Effector memory CD4-positive, alpha-beta T cell (primary cell): ENCODE measurements around the gene NOG.

Source experiments
- DNase-seq, 3 donors: peaks; one replicate each; pipeline ENCODE4 v3.0.0-alpha.2; 2020
- H3K27ac ChIP-seq: 2 replicates; pipeline ENCODE4 v1.7.0; 2013; ENCODE audit warnings: mild to moderate bottlenecking, low read length, moderate library complexity; ENCODE audit not compliant: insufficient read depth, poor library complexity, severe bottlenecking
- H3K27me3 ChIP-seq: replicated peaks from 2 replicates; pipeline ENCODE4 v1.7.0; 2013; ENCODE audit warnings: mild to moderate bottlenecking, low read length; ENCODE audit not compliant: insufficient read depth, control insufficient read depth, poor library complexity, severe bottlenecking
- H3K36me3 ChIP-seq: 2 replicates; pipeline ENCODE4 v1.7.0; 2013; ENCODE audit warnings: mild to moderate bottlenecking, low read length, moderate library complexity; ENCODE audit not compliant: control insufficient read depth, insufficient read depth
- H3K4me1 ChIP-seq: 2 replicates; pipeline ENCODE4 v1.7.0; 2013; ENCODE audit warnings: low read length, mild to moderate bottlenecking; ENCODE audit not compliant: control insufficient read depth, insufficient read depth, poor library complexity, severe bottlenecking
- H3K4me3 ChIP-seq: 2 replicates; pipeline ENCODE4 v1.7.0; 2013; ENCODE audit warnings: low read length, low read depth, mild to moderate bottlenecking; ENCODE audit not compliant: insufficient read depth, poor library complexity, severe bottlenecking
- H3K9me3 ChIP-seq: 2 replicates; pipeline ENCODE4 v1.7.0; 2013; ENCODE audit warnings: mild to moderate bottlenecking, low read length, moderate library complexity; ENCODE audit not compliant: control insufficient read depth

NOG gene

GRCh38 chr17:56577843-56578204 is 15.7 kb upstream of the NOG start:
- no peak overlapping the region for H3K27ac ChIP-seq
- H3K36me3 ChIP-seq = no peaks in the 10 kb centered on the region
- no peaks in the 10 kb centered on the region for H3K27me3 ChIP-seq
- DNase-seq = no peak
- no peaks in the 10 kb centered on the region for H3K4me1 ChIP-seq
- H3K9me3 ChIP-seq = no peaks in the 10 kb centered on the region
- no peak overlapping the region for H3K4me3 ChIP-seq

DNA sequence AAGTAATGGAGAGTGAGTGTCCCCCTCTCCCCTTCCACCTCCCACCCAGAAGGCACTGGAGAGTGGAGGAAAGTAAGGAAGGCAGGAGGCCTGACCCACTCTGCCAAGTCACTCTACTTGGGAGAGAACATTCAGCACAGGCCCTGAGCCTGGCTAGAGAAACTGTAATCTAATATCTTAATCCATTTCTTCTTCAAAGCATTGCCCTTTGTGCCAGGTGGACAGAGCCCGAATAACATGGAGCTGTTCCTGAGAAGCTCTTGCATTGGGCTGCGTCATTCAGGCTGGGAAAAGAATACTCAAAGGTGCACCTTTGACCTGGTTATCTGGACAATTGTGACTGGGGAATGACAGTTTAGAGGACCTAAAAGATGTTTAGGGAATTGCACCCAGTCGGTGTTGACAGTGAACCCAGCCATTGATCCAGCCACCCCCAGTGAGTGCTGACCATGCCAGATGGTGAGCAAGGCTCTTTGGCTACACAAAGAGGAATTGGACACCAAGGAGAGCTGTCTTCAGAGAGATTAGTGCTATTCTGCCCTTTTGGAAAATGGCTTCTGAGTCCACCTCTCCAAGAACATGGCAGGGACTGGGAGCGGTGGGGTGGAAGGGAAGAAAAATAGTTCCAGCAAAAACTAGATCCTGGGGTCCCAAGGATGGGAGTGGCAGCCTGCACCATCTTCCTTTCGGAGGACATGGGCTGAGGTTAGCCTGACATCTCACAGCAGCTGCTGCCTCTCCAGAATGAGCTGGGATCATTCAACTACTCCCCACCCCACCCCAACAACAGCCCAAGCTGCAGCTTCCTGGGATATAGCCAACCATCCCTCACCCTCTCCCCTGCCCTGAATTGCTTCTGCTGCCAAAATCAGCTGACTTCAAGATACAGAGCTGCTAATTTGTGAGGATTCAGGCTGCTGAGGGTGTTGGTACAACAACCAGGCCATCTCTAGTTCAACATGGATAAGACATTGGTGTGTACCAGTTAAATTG is 11.6 kb upstream of the NOG start:
- H3K4me1 ChIP-seq = no peaks in the 10 kb centered on the region
- no peaks in the 10 kb centered on the region for H3K9me3 ChIP-seq
- no peaks in the 10 kb centered on the region for H3K36me3 ChIP-seq
- H3K27me3 ChIP-seq = no peaks in the 10 kb centered on the region
- DNase-seq = no peak
- no peak overlapping the region for H3K27ac ChIP-seq
- H3K4me3 ChIP-seq = no peak overlapping the region

DNA sequence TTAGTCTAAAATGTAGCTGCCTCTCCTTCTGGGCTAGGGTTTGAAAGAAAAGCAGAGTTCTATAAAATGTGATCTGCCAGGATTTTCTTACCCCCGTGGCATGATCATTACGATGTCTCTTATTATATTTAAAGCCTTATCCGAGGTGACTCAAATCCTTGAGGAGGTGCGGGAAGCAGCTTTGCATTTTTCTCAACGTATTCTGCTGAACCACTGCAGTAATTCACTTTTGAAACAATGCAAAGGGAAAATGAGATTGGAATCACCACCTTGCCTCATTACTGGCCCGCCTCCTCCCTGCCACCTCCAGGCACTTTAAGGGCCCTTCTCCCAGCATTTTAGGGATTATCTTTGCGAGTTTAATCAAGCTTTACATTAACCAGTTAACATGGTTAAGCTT is 9.7 kb upstream of the NOG start:
- H3K4me1 ChIP-seq = no peaks in the 10 kb centered on the region
- no peaks in the 10 kb centered on the region for H3K9me3 ChIP-seq
- no peaks in the 10 kb centered on the region for H3K36me3 ChIP-seq
- no peak overlapping the region for H3K27ac ChIP-seq
- H3K27me3 ChIP-seq = no peaks in the 10 kb centered on the region
- DNase-seq = no peak
- no peak overlapping the region for H3K4me3 ChIP-seq

- no peaks in the 10 kb centered on the region for H3K9me3 ChIP-seq
- DNase-seq = no peak
- H3K4me3 ChIP-seq = no peak overlapping the region
- no peaks in the 10 kb centered on the region for H3K36me3 ChIP-seq
- peaks cover 7% of the 10 kb centered on the region for H3K27me3 ChIP-seq
- no peaks in the 10 kb centered on the region for H3K4me1 ChIP-seq
- no peak overlapping the region for H3K27ac ChIP-seq
Observed at GRCh38 chr17:56587298-56587697, 6.2 kb upstream of the NOG start.

DNA sequence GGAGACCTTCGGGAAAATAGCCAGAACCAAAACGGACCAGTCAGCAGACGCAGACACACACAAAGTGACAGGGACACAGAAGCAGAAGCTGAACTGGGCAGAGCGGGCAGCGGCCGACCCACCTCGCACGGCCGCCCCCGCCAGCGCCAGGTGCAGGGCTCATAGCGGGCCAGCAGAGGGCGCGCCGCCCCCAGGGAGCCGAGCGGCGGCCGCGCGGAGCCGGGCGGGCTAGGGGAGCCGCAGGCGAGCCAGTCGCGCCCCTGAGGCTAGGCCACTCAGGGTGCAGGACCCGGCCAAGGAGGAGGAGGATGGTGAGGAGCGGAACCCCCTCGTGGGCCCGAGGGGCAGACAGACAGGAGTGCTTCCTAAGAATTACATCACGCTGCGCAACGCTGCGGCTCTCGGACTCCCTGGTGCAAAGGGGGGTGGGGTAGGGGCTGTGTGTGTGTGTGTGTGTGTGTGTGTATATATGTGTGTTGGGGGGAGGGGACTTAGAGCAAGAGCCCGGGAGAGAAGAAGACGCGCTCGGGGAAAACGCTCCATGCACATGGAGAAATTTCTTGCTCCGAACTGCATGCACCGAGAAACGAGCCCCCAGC is 913 bp upstream of the NOG start:
- Histone ChIP-seq H3K4me1 (peaks cover 21% of the 10 kb centered on the region), H3K27ac (no peak overlapping the region), H3K27me3 (peaks cover 39% of the 10 kb centered on the region), H3K9me3 (no peaks in the 10 kb centered on the region), H3K36me3 (no peaks in the 10 kb centered on the region), H3K4me3 (peak overlapping the region; percentile 64)
- DNase-seq = peak in 2 of 3 donors; percentile 8 to 18

DNA sequence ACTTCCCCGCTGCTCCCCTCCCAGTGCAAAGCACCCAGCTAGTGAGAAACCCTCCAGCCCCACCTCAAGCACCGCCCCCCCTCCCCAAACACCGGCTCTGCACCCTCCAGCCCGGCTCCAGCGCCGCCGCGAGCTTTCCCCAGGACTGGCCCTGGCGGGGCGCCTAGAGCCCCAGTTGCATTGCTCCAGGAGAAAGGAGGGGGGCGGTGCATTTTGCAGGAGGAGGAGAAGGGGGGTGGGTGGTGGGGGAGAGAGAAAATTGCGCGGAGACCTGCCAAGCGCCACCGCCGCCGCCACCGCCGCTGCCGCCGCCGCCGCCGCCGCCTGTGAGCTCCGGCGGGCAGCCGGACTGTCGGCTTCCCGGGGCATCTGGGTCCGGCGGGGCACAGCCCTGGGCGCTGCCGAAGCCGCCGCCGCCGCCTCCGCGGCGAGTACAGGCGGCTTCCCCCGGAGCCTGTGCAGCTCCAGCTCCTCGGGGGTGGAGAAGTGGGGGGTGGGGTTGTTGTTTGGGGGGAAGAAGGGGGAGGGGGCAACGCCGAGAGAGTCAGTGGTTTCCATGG is 333 bp upstream of the NOG start:
- peaks cover 45% of the 10 kb centered on the region for H3K27me3 ChIP-seq
- H3K27ac ChIP-seq = no peak overlapping the region

DNA sequence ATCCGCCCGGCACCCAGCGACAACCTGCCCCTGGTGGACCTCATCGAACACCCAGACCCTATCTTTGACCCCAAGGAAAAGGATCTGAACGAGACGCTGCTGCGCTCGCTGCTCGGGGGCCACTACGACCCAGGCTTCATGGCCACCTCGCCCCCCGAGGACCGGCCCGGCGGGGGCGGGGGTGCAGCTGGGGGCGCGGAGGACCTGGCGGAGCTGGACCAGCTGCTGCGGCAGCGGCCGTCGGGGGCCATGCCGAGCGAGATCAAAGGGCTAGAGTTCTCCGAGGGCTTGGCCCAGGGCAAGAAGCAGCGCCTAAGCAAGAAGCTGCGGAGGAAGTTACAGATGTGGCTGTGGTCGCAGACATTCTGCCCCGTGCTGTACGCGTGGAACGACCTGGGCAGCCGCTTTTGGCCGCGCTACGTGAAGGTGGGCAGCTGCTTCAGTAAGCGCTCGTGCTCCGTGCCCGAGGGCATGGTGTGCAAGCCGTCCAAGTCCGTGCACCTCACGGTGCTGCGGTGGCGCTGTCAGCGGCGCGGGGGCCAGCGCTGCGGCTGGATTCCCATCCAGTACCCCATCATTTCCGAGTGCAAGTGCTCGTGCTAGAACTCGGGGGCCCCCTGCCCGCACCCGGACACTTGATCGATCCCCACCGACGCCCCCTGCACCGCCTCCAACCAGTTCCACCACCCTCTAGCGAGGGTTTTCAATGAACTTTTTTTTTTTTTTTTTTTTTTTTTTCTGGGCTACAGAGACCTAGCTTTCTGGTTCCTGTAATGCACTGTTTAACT is 1.0 kb downstream of the NOG start:
- H3K36me3 ChIP-seq = no peaks in the 10 kb centered on the region
- H3K4me3 ChIP-seq = peak overlapping the region; percentile 64
- H3K27me3 ChIP-seq = peaks cover 51% of the 10 kb centered on the region
- peak overlapping the region; percentile 32 for H3K27ac ChIP-seq
- no peaks in the 10 kb centered on the region for H3K9me3 ChIP-seq
- DNase-seq = no peak
- H3K4me1 ChIP-seq = peaks cover 25% of the 10 kb centered on the region

More for the DNA sequence above, 333 bp upstream of the NOG start:
- no peak for DNase-seq
- peak overlapping the region; percentile 64 for H3K4me3 ChIP-seq
- H3K4me1 ChIP-seq = peaks cover 25% of the 10 kb centered on the region
- H3K9me3 ChIP-seq = no peaks in the 10 kb centered on the region
- no peaks in the 10 kb centered on the region for H3K36me3 ChIP-seq

DNA sequence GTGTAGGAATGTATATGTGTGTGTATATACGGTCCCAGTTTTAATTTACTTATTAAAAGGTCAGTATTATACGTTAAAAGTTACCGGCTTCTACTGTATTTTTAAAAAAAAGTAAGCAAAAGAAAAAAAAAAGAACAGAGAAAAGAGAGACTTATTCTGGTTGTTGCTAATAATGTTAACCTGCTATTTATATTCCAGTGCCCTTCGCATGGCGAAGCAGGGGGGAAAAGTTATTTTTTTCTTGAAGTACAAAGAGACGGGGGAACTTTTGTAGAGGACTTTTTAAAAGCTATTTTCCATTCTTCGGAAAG is 1.6 kb downstream of the NOG start:
- H3K27me3 ChIP-seq = peaks cover 54% of the 10 kb centered on the region
- H3K4me1 ChIP-seq = peaks cover 25% of the 10 kb centered on the region
- no peak overlapping the region for H3K27ac ChIP-seq
- H3K36me3 ChIP-seq = no peaks in the 10 kb centered on the region
- no peaks in the 10 kb centered on the region for H3K9me3 ChIP-seq
- H3K4me3 ChIP-seq = peak overlapping the region; percentile 64
- DNase-seq = no peak

- no peaks in the 10 kb centered on the region for H3K9me3 ChIP-seq
- no peaks in the 10 kb centered on the region for H3K36me3 ChIP-seq
- peak overlapping the region; percentile 38 for H3K4me3 ChIP-seq
- H3K27ac ChIP-seq = no peak overlapping the region
- H3K4me1 ChIP-seq = peaks cover 25% of the 10 kb centered on the region
- no peak for DNase-seq
- peaks cover 54% of the 10 kb centered on the region for H3K27me3 ChIP-seq
Observed at GRCh38 chr17:56595831-56596690, 2.6 kb downstream of the NOG start.
